ENCODE results near the gene PLEKHG1.

Gene PLEKHG1

DNA sequence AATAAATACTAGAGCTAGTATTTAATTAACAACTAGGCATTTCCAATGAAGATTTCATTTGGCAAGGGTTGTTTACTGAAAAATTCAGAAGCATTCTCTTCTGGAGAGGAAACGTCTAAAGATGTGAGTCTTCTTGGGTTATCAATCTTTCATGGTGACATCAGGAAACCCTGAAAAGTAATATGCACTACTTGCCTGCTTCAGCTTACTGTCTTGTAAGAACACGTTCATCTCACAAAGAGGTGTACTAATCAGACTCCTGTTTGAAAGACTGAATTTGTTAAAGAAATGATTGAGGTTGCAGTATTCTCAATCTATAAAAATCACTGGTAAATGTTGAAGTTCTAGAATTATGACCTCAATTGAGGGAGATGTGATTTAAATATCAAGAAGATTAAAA lies 16.9 kb downstream of the PLEKHG1 start:
- H3K9me2 ChIP-seq (replicated peaks; ENCODE audit: control insufficient read depth, low read length), result no peaks in the 10 kb centered on the region
- H3K4me2 ChIP-seq (ENCODE audit: low read length), result peak overlapping the region; percentile 72
- H3K27me3 ChIP-seq (ENCODE audit: control insufficient read depth, low read length), result no peaks in the 10 kb centered on the region
- no peak for TF ChIP-seq EZH2phosphoT487 (IDR thresholded peaks at IDR 0.05; ENCODE audit: borderline replicate concordance, low read length)
- TF ChIP-seq, protein P1, sequence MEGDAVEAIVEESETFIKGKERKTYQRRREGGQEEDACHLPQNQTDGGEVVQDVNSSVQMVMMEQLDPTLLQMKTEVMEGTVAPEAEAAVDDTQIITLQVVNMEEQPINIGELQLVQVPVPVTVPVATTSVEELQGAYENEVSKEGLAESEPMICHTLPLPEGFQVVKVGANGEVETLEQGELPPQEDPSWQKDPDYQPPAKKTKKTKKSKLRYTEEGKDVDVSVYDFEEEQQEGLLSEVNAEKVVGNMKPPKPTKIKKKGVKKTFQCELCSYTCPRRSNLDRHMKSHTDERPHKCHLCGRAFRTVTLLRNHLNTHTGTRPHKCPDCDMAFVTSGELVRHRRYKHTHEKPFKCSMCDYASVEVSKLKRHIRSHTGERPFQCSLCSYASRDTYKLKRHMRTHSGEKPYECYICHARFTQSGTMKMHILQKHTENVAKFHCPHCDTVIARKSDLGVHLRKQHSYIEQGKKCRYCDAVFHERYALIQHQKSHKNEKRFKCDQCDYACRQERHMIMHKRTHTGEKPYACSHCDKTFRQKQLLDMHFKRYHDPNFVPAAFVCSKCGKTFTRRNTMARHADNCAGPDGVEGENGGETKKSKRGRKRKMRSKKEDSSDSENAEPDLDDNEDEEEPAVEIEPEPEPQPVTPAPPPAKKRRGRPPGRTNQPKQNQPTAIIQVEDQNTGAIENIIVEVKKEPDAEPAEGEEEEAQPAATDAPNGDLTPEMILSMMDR (IDR thresholded peaks at IDR 0.05; ENCODE audit: low read depth, low read length, poor library complexity, severe bottlenecking), result no peak
- H3K79me2 ChIP-seq (ENCODE audit: control insufficient read depth, low read length), result peaks cover 100% of the 10 kb centered on the region
- peaks cover 40% of the 10 kb centered on the region for H3K36me3 ChIP-seq (ENCODE audit: control insufficient read depth, low read length)
- H3K27ac ChIP-seq (ENCODE audit: low read depth, low read length), result peak overlapping the region; percentile 98
- H3F3A ChIP-seq (ENCODE audit: control insufficient read depth, insufficient read depth), result peaks cover 30% of the 10 kb centered on the region
- H3K4me3 ChIP-seq (ENCODE audit: low read length), result peak overlapping the region; percentile 66
- peaks cover 99% of the 10 kb centered on the region for H3K4me1 ChIP-seq (ENCODE audit: control insufficient read depth, low read length)
- H4K20me1 ChIP-seq (ENCODE audit: control insufficient read depth, insufficient read depth, low read depth, low read length), result no peaks in the 10 kb centered on the region
- H3K9me3 ChIP-seq (ENCODE audit: control insufficient read depth, insufficient read depth, low read length), result no peaks in the 10 kb centered on the region

DNA sequence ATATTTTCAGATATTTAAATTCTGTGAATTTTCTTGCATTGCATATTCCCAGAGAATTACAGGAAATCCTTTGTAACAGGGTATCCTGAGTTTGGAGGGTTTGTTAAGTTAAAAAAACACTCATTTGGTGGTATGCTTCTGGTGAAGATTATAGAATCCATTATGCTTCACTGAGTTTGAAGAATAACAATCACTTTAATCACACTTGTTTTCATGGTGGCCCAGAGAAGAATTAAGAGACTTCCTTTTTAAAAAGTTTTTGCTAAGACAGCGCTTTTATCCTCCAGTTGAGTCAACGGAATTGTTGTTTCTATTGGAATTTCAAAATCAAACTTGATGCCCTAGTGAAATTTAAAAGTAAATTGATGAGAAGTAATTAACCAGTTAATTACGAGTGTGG lies 17.4 kb downstream of the PLEKHG1 start:
- H4K20me1 ChIP-seq (ENCODE audit: control insufficient read depth, insufficient read depth, low read depth, low read length), result no peaks in the 10 kb centered on the region
- H3K36me3 ChIP-seq (ENCODE audit: control insufficient read depth, low read length), result peaks cover 40% of the 10 kb centered on the region
- no peak for TF ChIP-seq EZH2phosphoT487 (IDR thresholded peaks at IDR 0.05; ENCODE audit: borderline replicate concordance, low read length)
- TF ChIP-seq, protein P1 (IDR thresholded peaks at IDR 0.05; ENCODE audit: low read depth, low read length, poor library complexity, severe bottlenecking), result no peak
- no peaks in the 10 kb centered on the region for H3K9me3 ChIP-seq (ENCODE audit: control insufficient read depth, insufficient read depth, low read length)
- peaks cover 100% of the 10 kb centered on the region for H3K79me2 ChIP-seq (ENCODE audit: control insufficient read depth, low read length)
- H3K4me2 ChIP-seq (ENCODE audit: low read length), result peak overlapping the region; percentile 72
- no peaks in the 10 kb centered on the region for H3K27me3 ChIP-seq (ENCODE audit: control insufficient read depth, low read length)
- no peaks in the 10 kb centered on the region for H3K9me2 ChIP-seq (replicated peaks; ENCODE audit: control insufficient read depth, low read length)
- H3F3A ChIP-seq (ENCODE audit: control insufficient read depth, insufficient read depth), result peaks cover 30% of the 10 kb centered on the region
- H3K27ac ChIP-seq (ENCODE audit: low read depth, low read length), result peak overlapping the region; percentile 98
- H3K4me3 ChIP-seq (ENCODE audit: low read length), result peak overlapping the region; percentile 66
- H3K4me1 ChIP-seq (ENCODE audit: control insufficient read depth, low read length), result peaks cover 99% of the 10 kb centered on the region

- Histone ChIP-seq H3K4me1 (ENCODE audit: control insufficient read depth, low read length) (peaks cover 99% of the 10 kb centered on the region), H3K79me2 (ENCODE audit: control insufficient read depth, low read length) (peaks cover 93% of the 10 kb centered on the region), H3K27ac (ENCODE audit: low read depth, low read length) (peak overlapping the region; percentile 98), H3K4me2 (ENCODE audit: low read length) (peak overlapping the region; percentile 72), H3K9me2 (replicated peaks; ENCODE audit: control insufficient read depth, low read length) (no peaks in the 10 kb centered on the region), H4K20me1 (ENCODE audit: control insufficient read depth, insufficient read depth, low read depth, low read length) (no peaks in the 10 kb centered on the region), H3K4me3 (ENCODE audit: low read length) (peak overlapping the region; percentile 66), H3K36me3 (ENCODE audit: control insufficient read depth, low read length) (peaks cover 40% of the 10 kb centered on the region), H3F3A (ENCODE audit: control insufficient read depth, insufficient read depth) (peaks cover 37% of the 10 kb centered on the region), H3K9me3 (ENCODE audit: control insufficient read depth, insufficient read depth, low read length) (no peaks in the 10 kb centered on the region), H3K27me3 (ENCODE audit: control insufficient read depth, low read length) (no peaks in the 10 kb centered on the region)
- TF ChIP-seq EZH2phosphoT487 (IDR thresholded peaks at IDR 0.05; ENCODE audit: borderline replicate concordance, low read length), result no peak
Observed at GRCh38 chr6:150617496-150618460, 18.1 kb downstream of the PLEKHG1 start.

GRCh38 chr6:150619275-150619674 lies 19.6 kb downstream of the PLEKHG1 start:
- Histone ChIP-seq H3K9me2 (replicated peaks; ENCODE audit: control insufficient read depth, low read length) (no peaks in the 10 kb centered on the region), H3F3A (ENCODE audit: control insufficient read depth, insufficient read depth) (peaks cover 42% of the 10 kb centered on the region), H3K4me1 (ENCODE audit: control insufficient read depth, low read length) (peaks cover 97% of the 10 kb centered on the region), H3K9me3 (ENCODE audit: control insufficient read depth, insufficient read depth, low read length) (no peaks in the 10 kb centered on the region), H3K36me3 (ENCODE audit: control insufficient read depth, low read length) (peaks cover 41% of the 10 kb centered on the region), H3K27me3 (ENCODE audit: control insufficient read depth, low read length) (no peaks in the 10 kb centered on the region), H3K4me3 (ENCODE audit: low read length) (peak overlapping the region; percentile 46), H4K20me1 (ENCODE audit: control insufficient read depth, insufficient read depth, low read depth, low read length) (no peaks in the 10 kb centered on the region), H3K79me2 (ENCODE audit: control insufficient read depth, low read length) (peaks cover 81% of the 10 kb centered on the region), H3K4me2 (ENCODE audit: low read length) (peak overlapping the region; percentile 72), H3K27ac (ENCODE audit: low read depth, low read length) (peak overlapping the region; percentile 98)
- TF ChIP-seq, protein P1 (IDR thresholded peaks at IDR 0.05; ENCODE audit: low read depth, low read length, poor library complexity, severe bottlenecking), result no peak
- TF ChIP-seq EZH2phosphoT487 (IDR thresholded peaks at IDR 0.05; ENCODE audit: borderline replicate concordance, low read length), result no peak
